HG03457 (cell line): Measurements from ENCODE around the gene ARHGAP24.

ENCODE experiments used
- ATAC-seq: cut with Tn5 transposase; IDR thresholded peaks from one replicate; pipeline ENCODE4 v1.9.1; 2021; ENCODE audit warnings: moderate number of reproducible peaks; ENCODE audit not compliant: unreplicated experiment

Gene ARHGAP24

GRCh38 chr4:85769009-85769408 lies 294.1 kb downstream of the ARHGAP24 start:
- no peak for ATAC-seq

DNA sequence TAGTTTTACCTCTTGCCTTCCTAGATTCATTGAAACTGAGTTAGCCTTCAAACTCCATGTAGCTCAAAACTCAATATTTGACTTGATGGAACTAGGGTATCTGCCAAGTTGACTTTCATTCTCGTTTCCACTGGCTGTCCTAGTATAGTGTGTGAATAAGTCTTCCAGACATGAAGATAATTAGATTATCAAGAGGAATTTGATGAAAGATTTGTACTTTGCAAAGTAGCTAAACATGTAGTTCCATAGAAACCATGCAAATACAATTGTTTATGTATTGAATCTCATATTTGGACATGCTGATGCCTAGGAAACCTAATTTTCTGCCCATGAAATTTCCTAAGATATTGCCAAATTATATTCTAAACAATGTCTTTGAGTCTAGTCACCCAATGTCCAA lies 297.5 kb downstream of the ARHGAP24 start:
- no peak for ATAC-seq

DNA sequence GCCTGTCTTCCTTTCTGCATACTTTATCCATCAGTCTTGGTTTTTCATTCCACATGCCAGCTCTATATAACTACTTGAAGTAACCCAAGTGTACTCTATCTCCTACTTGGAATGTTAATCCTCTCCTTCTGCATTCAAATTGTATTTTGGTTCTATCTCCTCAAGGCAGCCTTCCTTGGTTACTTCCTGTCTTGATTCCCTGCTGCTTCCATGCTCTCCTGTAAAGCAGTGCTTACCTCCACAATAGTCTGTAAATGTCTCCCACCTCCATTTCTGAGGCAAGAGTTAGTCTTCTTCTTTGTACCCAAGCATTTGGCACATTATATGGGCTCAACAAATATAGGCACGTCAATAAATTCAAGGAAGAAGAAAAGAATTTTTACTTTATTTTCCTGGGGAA lies 298.4 kb downstream of the ARHGAP24 start:
- no peak for ATAC-seq

DNA sequence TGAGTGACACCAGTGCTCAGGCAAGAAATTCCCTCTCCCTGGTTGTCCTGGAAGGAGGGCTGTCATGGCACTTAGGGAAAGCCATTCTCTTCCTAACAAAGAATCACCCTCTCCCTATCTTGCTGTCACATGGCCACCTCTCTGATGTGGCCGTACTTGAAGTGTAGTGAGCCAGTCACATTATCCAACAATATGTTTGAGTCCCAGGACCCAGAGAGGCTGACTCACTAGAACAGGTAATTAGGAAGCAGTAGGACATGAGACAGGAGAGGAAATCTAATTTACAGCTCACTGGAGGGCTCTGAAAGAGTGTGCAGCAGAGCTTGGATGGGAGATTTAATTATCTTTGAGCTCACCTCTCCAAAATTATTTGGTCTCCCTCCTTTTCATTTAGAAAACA lies 299.1 kb downstream of the ARHGAP24 start:
- ATAC-seq = no peak

- no peak for ATAC-seq
Measured at GRCh38 chr4:85774489-85774888, 299.5 kb downstream of the ARHGAP24 start.

DNA sequence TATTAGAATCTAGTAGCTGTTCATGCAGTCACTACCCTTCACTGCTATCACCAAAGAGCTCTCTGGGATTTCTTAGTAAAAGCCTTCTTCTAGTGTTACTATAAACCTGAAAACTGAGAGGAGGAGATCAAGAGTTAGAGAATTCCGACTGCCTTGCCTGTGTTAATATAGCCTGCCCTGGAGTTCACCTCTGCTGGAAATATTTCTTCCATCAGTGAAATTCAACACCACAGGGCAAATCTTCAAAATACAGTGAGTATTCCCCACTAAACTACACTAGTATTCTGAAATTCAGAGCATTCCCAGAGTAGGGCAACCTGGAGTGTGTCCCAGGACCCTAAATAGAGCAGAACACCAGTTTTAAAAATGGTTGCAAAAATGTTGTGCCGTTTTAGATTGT lies 301.1 kb downstream of the ARHGAP24 start:
- no peak for ATAC-seq

DNA sequence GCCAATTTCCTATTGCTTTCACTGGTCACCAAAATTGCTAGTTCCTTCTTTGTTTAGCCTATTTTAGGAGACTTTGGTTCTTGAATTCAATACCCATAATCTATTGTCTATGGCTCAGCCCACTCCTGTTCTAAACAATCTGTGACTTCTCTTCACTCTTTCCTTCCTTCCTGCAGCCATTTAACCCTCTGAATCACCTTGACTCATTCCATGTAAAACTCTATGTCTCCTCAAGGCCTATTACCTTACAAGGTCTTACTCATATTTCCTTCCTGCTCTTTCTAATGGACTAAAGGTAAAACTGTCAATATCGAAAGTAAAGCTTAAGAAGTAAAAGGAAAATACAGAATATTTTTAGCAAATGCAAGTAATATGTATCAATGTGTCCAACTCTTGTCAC lies 301.6 kb downstream of the ARHGAP24 start:
- peak; percentile 25 for ATAC-seq

DNA sequence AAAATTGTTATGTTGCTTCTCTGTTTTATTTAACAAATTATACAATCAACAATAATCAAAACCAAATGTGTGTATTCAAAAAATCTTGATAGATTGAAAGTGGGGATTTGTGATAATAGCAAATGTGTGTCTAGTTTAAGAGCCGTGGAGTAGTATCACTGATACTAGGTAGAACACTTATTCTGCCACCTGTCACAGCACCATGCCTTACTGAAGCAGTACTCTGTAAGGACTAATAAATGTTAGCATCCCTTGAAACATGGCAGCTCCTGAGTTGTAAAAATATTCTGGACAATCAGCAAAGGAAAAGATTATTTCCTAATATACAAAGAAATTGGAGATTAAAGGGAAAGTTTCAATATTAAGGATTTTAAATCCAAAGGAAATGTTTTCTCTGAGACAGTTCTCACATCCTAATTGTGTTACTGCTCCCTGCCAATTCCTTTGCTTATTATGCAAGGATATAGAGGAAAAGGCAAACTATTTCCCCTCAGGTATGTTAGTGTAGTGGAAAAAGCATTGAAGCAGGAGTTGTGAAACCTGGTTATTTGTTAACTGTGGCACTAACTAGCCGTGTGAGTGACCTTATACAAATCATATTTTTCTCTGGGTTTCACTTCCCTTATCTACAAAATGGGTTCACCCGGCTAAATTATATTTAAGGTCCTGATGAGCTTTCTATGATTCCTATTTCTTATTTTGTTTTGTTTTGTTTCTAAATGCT lies 303.1 kb downstream of the ARHGAP24 start:
- ATAC-seq = peak; percentile 60

GRCh38 chr4:85778632-85779131 lies 303.7 kb downstream of the ARHGAP24 start:
- peak; percentile 72 for ATAC-seq

- ATAC-seq = no peak
Measured at GRCh38 chr4:85779165-85779564, 304.2 kb downstream of the ARHGAP24 start.

- peak; percentile 33 for ATAC-seq
Measured at GRCh38 chr4:85780664-85781063, 305.7 kb downstream of the ARHGAP24 start.

- ATAC-seq = no peak
Measured at GRCh38 chr4:85783483-85783882, 308.5 kb downstream of the ARHGAP24 start.

DNA sequence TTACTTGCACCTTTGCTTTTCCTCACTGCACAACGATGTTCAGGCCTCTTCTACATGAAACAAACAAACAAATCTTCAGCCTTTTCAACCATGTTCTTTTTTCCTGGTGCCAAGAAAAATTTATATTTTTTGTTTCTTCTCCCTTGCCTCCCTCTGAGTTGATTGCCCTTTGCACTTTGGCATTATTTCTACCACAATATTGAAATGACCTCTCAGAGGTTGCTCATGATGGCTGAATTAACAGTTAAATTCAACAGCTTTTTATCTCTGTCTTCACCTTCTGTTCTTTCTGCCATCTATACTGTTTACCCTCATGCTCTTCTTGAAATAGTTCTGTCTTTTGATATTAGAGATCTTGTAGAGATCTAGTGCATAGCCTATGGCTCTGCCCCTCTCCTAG lies 308.9 kb downstream of the ARHGAP24 start:
- no peak for ATAC-seq

- no peak for ATAC-seq
Measured at GRCh38 chr4:85784348-85784747, 309.4 kb downstream of the ARHGAP24 start.

GRCh38 chr4:85784947-85785346 lies 310.0 kb downstream of the ARHGAP24 start:
- peak; percentile 53 for ATAC-seq

GRCh38 chr4:85787133-85787532 lies 312.2 kb downstream of the ARHGAP24 start:
- no peak for ATAC-seq

GRCh38 chr4:85788604-85789003 lies 313.7 kb downstream of the ARHGAP24 start:
- no peak for ATAC-seq

- ATAC-seq = no peak
Measured at GRCh38 chr4:85789241-85789640, 314.3 kb downstream of the ARHGAP24 start.

GRCh38 chr4:85790582-85790981 lies 315.6 kb downstream of the ARHGAP24 start:
- no peak for ATAC-seq

- ATAC-seq = no peak
Measured at GRCh38 chr4:85792376-85793232, 317.7 kb downstream of the ARHGAP24 start.

- no peak for ATAC-seq
Measured at GRCh38 chr4:85793233-85793585, 318.3 kb downstream of the ARHGAP24 start.
